Endothelial cell of umbilical vein (primary cell): ENCODE measurements around the gene SAPCD2. TPM values are rescaled to one million over a fixed set of nuclear protein-coding genes. Genes with fewer than 3 reads are reported as not detected.

Experiments
- BruUV-seq: library from RNA; stranded (reverse); fragments of 400-500 nt; replicated peaks from 2 replicates; lab custom pipeline; 2021; lab: Mats Ljungman, UMichigan
- CTCF ChIA-PET: fragments of 300-600, 350-600 bp; sonication (Branson Sonifier 250); formaldehyde crosslinking; loops from one replicate; lab custom pipeline; 2021; ENCODE audit warnings: antibody characterized with exemption, inconsistent platforms; lab: Charles Lee
- POLR2A ChIA-PET: fragments of 300-600, 350-600 bp; sonication (Branson Sonifier 250); formaldehyde crosslinking; loops from one replicate; lab custom pipeline; 2021; ENCODE audit warnings: antibody characterized with exemption, inconsistent platforms; lab: Charles Lee
- DNase-seq: peaks from one replicate; pipeline ENCODE4 v3.0.0-alpha.2; 2011; ENCODE audit warnings: low read depth, low spot score
- FAIRE-seq: peaks from 2 replicates; lab custom pipeline; 2011; peaks lifted over from hg19 to GRCh38; lab: Jason Lieb, UNC
- H2AFZ ChIP-seq: 2 replicates; pipeline ENCODE4 v1.6.0; 2012; ENCODE audit warnings: low read depth, low read length, control low read depth, inconsistent platforms
- H3K27ac ChIP-seq: 2 replicates; pipeline ENCODE4 v1.5.1; 2011; ENCODE audit warnings: low read depth, mild to moderate bottlenecking, control low read depth, low read length, moderate library complexity; ENCODE audit not compliant: insufficient read depth
- H3K27me3 ChIP-seq, 2 experiments: 2 replicates each; pipeline versions ENCODE4 v1.6.0 to v1.6.1; 2011; ENCODE audit warnings: low read length in 2 of 2, mixed read lengths in 1 of 2; ENCODE audit not compliant: control insufficient read depth in 2 of 2, insufficient read depth in 2 of 2
- H3K36me3 ChIP-seq, 2 experiments: 2 replicates in 1 of 2; 3 replicates in 1 of 2; pipeline ENCODE4 v1.5.1; 2011; ENCODE audit warnings: low read length in 2 of 2, mild to moderate bottlenecking in 1 of 2, moderate library complexity in 1 of 2; ENCODE audit not compliant: control insufficient read depth in 2 of 2, insufficient read depth in 2 of 2; ENCODE audit errors: extremely low read depth in 1 of 2
- H3K4me1 ChIP-seq: 3 replicates; pipeline ENCODE4 v1.5.1; 2011; ENCODE audit warnings: mild to moderate bottlenecking, low read length; ENCODE audit not compliant: control insufficient read depth, insufficient read depth; ENCODE audit errors: extremely low read depth
- H3K4me2 ChIP-seq: 2 replicates; pipeline ENCODE4 v1.6.1; 2011; ENCODE audit warnings: low read length, control low read depth, mixed read lengths; ENCODE audit not compliant: insufficient read depth
- H3K4me3 ChIP-seq, 3 experiments: fragments of 200-600 bp in 1 of 3; sonication (generic), shearing (Covaris generic) in 1 of 3; replicated peaks in 1 of 3; 2 replicates each; pipeline ENCODE4 v1.5.1; 2011 to 2016; ENCODE audit warnings: control low read depth in 3 of 3, low read length in 3 of 3, mild to moderate bottlenecking in 2 of 3, inconsistent platforms in 1 of 3, low read depth in 1 of 3, moderate library complexity in 1 of 3; ENCODE audit not compliant: insufficient read depth in 1 of 3
- H3K79me2 ChIP-seq: 2 replicates; pipeline ENCODE4 v1.6.0; 2012; ENCODE audit warnings: low read length, inconsistent platforms; ENCODE audit not compliant: control insufficient read depth, insufficient read depth
- H3K9ac ChIP-seq: replicated peaks from 2 replicates; pipeline ENCODE3; 2011; ENCODE audit warnings: low read length, control low read depth; ENCODE audit not compliant: insufficient read depth; ENCODE audit errors: extremely low read depth
- H3K9me1 ChIP-seq: replicated peaks from 3 replicates; pipeline ENCODE4 v1.6.0; 2011; ENCODE audit warnings: mild to moderate bottlenecking, low read length; ENCODE audit not compliant: control insufficient read depth, insufficient read depth; ENCODE audit errors: extremely low read depth
- H3K9me3 ChIP-seq: replicated peaks from 2 replicates; pipeline ENCODE4 v1.5.1; 2012; ENCODE audit warnings: low read length, inconsistent platforms; ENCODE audit not compliant: control insufficient read depth, insufficient read depth
- H4K20me1 ChIP-seq: replicated peaks from 2 replicates; pipeline ENCODE3; 2011; ENCODE audit warnings: mild to moderate bottlenecking, low read length; ENCODE audit not compliant: control insufficient read depth, insufficient read depth; ENCODE audit errors: extremely low read depth
- FOS ChIP-seq: IDR thresholded peaks from 2 replicates; pipeline ENCODE4 v1.6.1; 2011; ENCODE audit warnings: mild to moderate bottlenecking, low read length, moderate library complexity, borderline replicate concordance; ENCODE audit not compliant: insufficient read depth
- GATA2 ChIP-seq: IDR thresholded peaks from 2 replicates; pipeline ENCODE4 v1.7.0; 2011; ENCODE audit warnings: low read depth, mild to moderate bottlenecking, moderate library complexity, mixed read lengths, low read length; ENCODE audit not compliant: insufficient read length, insufficient read depth
- JUN ChIP-seq: IDR thresholded peaks from 2 replicates; pipeline ENCODE4 v1.6.1; 2011; ENCODE audit warnings: borderline replicate concordance, low read depth; ENCODE audit not compliant: insufficient read length, insufficient read depth
- MYC ChIP-seq: IDR thresholded peaks from one replicate; pipeline ENCODE4 v1.6.1; 2011; ENCODE audit warnings: mild to moderate bottlenecking, low read depth, low read length
- POLR2A ChIP-seq: IDR thresholded peaks from 2 replicates; pipeline ENCODE4 v1.6.1; 2012; ENCODE audit warnings: low read depth, mild to moderate bottlenecking, control low read depth, low read length
- dilution Hi-C: fragments of 300-500 bp; cut with MboI; formaldehyde crosslinking; loops from one replicate; pipeline ENCODE4 v1.15.0; 2019; ENCODE audit warnings: low sequenced_read_pairs; ENCODE audit not compliant: extremely low pct_ligation_motif_present
- intact Hi-C: fragments of 100-400 bp; cut with micrococcal nuclease; formaldehyde crosslinking; loops from one replicate; pipeline ENCODE4 v1.10.0; 2022
- polyA plus RNA-seq, 4 experiments: library from polyadenylated mRNA; depleted of rRNA in 3 of 4; stranded (reverse) in 3 of 4; unstranded in 1 of 4; fragments of >200 nt; gene quantifications; 2 replicates each; pipeline versions ENCODE4 v1.2.1 to v1.2.3, GENCODE V29; 2011 to 2012; ENCODE audit warnings: missing spikeins in 1 of 4
- total RNA-seq: library from RNA; stranded (reverse); gene quantifications from 2 replicates; pipeline ENCODE4 v1.2.3, GENCODE V29; 2021
- TF ChIP-seq, protein P1 (sequence below), 2 donors: IDR thresholded peaks; 1 replicate in 1 of 2; 2 replicates in 1 of 2; pipeline ENCODE4 v1.5.1; 2011; ENCODE audit warnings: low read length in 2 of 2, mild to moderate bottlenecking in 2 of 2, moderate library complexity in 2 of 2, control low read depth in 1 of 2, inconsistent platforms in 1 of 2, low read depth in 1 of 2; ENCODE audit not compliant: insufficient read depth in 1 of 2; ENCODE audit errors: extremely low read depth in 1 of 2
- TF ChIP-seq, protein P2 (sequence below): IDR thresholded peaks from 2 replicates; pipeline ENCODE4 v1.6.1; 2011; ENCODE audit not compliant: insufficient read depth, insufficient read length

Gene SAPCD2
- total and polyA plus RNA-seq, 2 donors (not counting 3 experiments of a cell fraction or from before 2014, with no cell fraction given) = 11.5 to 27.8 TPM

GRCh38 chr9:137021979-137022661, 48.2 kb downstream of the SAPCD2 start:
- no peaks in the 10 kb centered on the region for H3K36me3 ChIP-seq
- no peak overlapping the region for H3K4me3 ChIP-seq
- no peak overlapping the region for H3K9ac ChIP-seq
- dilution Hi-C loops (no loop called here), intact Hi-C loops (no loop called here)
- BruUV-seq = no TSS peak
- H3K4me1 ChIP-seq = peaks cover under 1% of the 10 kb centered on the region
- no peaks in the 10 kb centered on the region for H3K79me2 ChIP-seq
- peak; percentile 38 for FAIRE-seq
- no peaks in the 10 kb centered on the region for H3K9me3 ChIP-seq
- H3K27ac ChIP-seq = no peak overlapping the region
- POLR2A ChIA-PET = no interaction called here
- TF ChIP-seq GATA2 (no peak), POLR2A (no peak), JUN (no peak), MYC (no peak), FOS (no peak)
- TF ChIP-seq, protein P1, sequence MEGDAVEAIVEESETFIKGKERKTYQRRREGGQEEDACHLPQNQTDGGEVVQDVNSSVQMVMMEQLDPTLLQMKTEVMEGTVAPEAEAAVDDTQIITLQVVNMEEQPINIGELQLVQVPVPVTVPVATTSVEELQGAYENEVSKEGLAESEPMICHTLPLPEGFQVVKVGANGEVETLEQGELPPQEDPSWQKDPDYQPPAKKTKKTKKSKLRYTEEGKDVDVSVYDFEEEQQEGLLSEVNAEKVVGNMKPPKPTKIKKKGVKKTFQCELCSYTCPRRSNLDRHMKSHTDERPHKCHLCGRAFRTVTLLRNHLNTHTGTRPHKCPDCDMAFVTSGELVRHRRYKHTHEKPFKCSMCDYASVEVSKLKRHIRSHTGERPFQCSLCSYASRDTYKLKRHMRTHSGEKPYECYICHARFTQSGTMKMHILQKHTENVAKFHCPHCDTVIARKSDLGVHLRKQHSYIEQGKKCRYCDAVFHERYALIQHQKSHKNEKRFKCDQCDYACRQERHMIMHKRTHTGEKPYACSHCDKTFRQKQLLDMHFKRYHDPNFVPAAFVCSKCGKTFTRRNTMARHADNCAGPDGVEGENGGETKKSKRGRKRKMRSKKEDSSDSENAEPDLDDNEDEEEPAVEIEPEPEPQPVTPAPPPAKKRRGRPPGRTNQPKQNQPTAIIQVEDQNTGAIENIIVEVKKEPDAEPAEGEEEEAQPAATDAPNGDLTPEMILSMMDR (IDR thresholded peaks at IDR 0.05; ENCODE audit: extremely low read depth in 1 of 2, insufficient read depth in 1 of 2, low read depth in 1 of 2, low read length in 2 of 2) = no peak
- TF ChIP-seq, protein P2, sequence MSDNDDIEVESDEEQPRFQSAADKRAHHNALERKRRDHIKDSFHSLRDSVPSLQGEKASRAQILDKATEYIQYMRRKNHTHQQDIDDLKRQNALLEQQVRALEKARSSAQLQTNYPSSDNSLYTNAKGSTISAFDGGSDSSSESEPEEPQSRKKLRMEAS = no peak
- CTCF ChIA-PET = interaction anchor here (1.4 to 1.8 kb wide), 3 partner anchors 7 to 25 kb away, joined by 3 to 17 read pairs (median 4); no protein-coding TSS in a partner anchor
- no peaks in the 10 kb centered on the region for H3K27me3 ChIP-seq
- no peak overlapping the region for H3K4me2 ChIP-seq
- H4K20me1 ChIP-seq = no peaks in the 10 kb centered on the region
- H3K9me1 ChIP-seq = no peaks in the 10 kb centered on the region
- DNase-seq = peak; percentile 61
- H2AFZ ChIP-seq = no peak overlapping the region
